Calu3 (cell line): ENCODE results near the gene PRUNE2. TPM values are rescaled to one million over a fixed set of nuclear protein-coding genes. Genes with fewer than 3 reads are reported as not detected.

Experiments
- BruUV-seq: library from RNA; stranded (reverse); fragments of 400-500 nt; replicated peaks from 2 replicates; lab custom pipeline; 2021; lab: Mats Ljungman, UMichigan
- CTCF ChIA-PET: fragments of 300-600 bp; sonication (Branson Sonifier 250); formaldehyde crosslinking; loops from one replicate; lab custom pipeline; 2022; ENCODE audit warnings: antibody characterized with exemption; lab: Charles Lee
- DNase-seq: peaks from one replicate; pipeline ENCODE4 v3.0.0; 2022
- H3K27ac Mint-ChIP-seq: one replicate; pipeline ENCODE4 v1.8.0; 2022; ENCODE audit warnings: mixed read lengths; ENCODE audit not compliant: unreplicated experiment
- H3K27me3 Mint-ChIP-seq: one replicate; pipeline ENCODE4 v1.8.0; 2022; ENCODE audit warnings: mixed read lengths; ENCODE audit not compliant: unreplicated experiment
- H3K36me3 Mint-ChIP-seq: one replicate; pipeline ENCODE4 v1.8.0; 2022; ENCODE audit warnings: mild to moderate bottlenecking, moderate library complexity, mixed read lengths; ENCODE audit not compliant: insufficient read depth, unreplicated experiment
- H3K4me1 Mint-ChIP-seq: one replicate; pipeline ENCODE4 v1.8.0; 2022; ENCODE audit warnings: mild to moderate bottlenecking, low read depth, mixed read lengths; ENCODE audit not compliant: unreplicated experiment
- H3K4me3 Mint-ChIP-seq: one replicate; pipeline ENCODE4 v1.8.0; 2022; ENCODE audit warnings: mild to moderate bottlenecking, low read depth, moderate library complexity, mixed read lengths; ENCODE audit not compliant: unreplicated experiment
- H3K9me3 Mint-ChIP-seq: one replicate; pipeline ENCODE4 v1.8.0; 2022; ENCODE audit warnings: low read depth, mixed read lengths; ENCODE audit not compliant: unreplicated experiment
- intact Hi-C: fragments of 100-400 bp; cut with micrococcal nuclease; formaldehyde crosslinking; loops from one replicate; pipeline ENCODE4 v1.10.0; 2022; ENCODE audit not compliant: unreplicated experiment
- total RNA-seq: library from RNA; stranded (reverse); gene quantifications from 2 replicates; pipeline ENCODE4 v1.2.3, GENCODE V29; 2022
- TF ChIP-seq, protein P1 (sequence below): fragments of 200-600 bp; IDR thresholded peaks from one replicate; pipeline ENCODE4 v1.8.0; 2022; ENCODE audit warnings: antibody characterized with exemption; ENCODE audit not compliant: unreplicated experiment

PRUNE2 gene
- total RNA-seq, 1 experiment from 2014 or later, result 0.07 TPM

DNA sequence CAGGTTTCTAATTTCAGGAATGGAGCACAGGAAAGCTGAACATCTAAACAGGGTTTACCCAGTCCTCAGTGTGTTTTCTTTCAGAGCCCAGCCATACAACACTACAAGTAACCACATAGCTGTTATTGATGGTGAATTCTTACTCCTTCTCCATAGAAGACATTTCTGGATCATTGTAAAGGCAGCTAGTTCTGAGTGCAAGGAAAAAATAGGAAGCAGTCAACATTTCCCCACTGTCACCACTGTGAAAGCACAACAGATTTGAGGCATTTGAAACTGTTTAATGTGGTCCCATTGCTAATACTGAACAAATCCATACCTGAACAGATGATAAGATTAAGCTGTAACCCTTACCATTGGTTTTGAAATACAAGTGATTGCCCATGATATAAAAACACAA, 286.7 kb downstream of the PRUNE2 start:
- H3K27me3 Mint-ChIP-seq, result peaks cover 13% of the 10 kb centered on the region
- no peaks in the 10 kb centered on the region for H3K36me3 Mint-ChIP-seq
- H3K27ac Mint-ChIP-seq, result no peak overlapping the region
- no peaks in the 10 kb centered on the region for H3K9me3 Mint-ChIP-seq
- H3K4me3 Mint-ChIP-seq, result no peak overlapping the region
- no peak for DNase-seq
- H3K4me1 Mint-ChIP-seq, result no peaks in the 10 kb centered on the region
- CTCF ChIA-PET, result no interaction called here
- TF ChIP-seq, protein P1, sequence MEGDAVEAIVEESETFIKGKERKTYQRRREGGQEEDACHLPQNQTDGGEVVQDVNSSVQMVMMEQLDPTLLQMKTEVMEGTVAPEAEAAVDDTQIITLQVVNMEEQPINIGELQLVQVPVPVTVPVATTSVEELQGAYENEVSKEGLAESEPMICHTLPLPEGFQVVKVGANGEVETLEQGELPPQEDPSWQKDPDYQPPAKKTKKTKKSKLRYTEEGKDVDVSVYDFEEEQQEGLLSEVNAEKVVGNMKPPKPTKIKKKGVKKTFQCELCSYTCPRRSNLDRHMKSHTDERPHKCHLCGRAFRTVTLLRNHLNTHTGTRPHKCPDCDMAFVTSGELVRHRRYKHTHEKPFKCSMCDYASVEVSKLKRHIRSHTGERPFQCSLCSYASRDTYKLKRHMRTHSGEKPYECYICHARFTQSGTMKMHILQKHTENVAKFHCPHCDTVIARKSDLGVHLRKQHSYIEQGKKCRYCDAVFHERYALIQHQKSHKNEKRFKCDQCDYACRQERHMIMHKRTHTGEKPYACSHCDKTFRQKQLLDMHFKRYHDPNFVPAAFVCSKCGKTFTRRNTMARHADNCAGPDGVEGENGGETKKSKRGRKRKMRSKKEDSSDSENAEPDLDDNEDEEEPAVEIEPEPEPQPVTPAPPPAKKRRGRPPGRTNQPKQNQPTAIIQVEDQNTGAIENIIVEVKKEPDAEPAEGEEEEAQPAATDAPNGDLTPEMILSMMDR, result no peak
- no TSS peak for BruUV-seq
- intact Hi-C loops, result no loop called here

DNA sequence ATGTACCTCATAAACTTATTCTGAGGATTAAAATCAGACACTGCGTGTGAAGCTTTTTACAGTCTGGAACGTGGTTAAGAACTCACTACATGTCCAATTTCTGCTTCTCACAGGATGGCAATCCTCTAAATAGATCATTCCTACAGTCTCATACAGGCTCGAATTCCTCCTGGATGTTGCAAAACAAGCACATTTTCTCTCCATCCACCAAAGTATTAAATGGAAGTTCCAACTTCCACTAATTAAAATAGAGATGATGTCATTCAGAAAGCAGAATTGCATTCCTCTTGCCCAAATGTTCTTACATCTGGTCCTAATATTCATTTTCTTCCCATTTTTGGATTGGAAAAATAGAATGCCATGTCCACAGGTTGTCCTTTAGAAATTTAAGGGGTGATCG, 287.2 kb downstream of the PRUNE2 start:
- DNase-seq, result no peak
- Mint-ChIP-seq H3K4me1 (no peaks in the 10 kb centered on the region), H3K27me3 (peaks cover 13% of the 10 kb centered on the region), H3K27ac (no peak overlapping the region), H3K36me3 (no peaks in the 10 kb centered on the region), H3K9me3 (no peaks in the 10 kb centered on the region), H3K4me3 (no peak overlapping the region)
- TF ChIP-seq, protein P1, result no peak
- CTCF ChIA-PET, result no interaction called here
- no TSS peak for BruUV-seq
- intact Hi-C loops, result no loop called here

DNA sequence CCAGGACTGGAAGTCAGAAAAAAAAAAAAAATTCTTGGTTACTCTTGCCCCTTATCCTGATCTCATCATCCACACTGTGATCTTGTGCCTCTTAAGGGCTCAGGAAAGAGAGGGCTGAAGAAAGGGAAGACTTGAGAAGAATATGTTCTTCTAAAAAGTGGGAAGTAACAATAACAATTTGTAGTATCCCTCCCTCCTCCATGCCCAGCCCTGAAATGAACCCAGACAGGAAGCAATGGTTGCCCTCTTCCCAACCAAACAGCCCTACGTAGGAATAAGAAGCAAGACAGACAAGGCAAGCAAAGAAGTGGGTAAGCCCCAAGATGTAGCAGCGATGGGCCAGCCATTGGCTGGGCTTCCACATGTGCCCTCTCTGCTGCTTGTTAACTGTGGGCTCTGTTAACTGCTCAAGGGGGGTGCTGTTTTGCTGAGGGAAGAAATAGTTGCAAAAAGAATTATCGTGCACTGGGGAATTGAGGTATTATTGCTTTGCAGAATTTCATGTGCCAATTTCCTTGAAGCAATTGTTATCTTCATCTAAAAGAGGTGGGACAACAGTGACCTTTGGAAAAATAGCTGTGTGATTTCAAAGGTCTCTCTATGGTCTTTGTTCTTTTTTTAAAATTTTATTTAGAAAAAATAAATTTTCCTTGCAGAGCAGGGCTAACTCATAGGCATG, 288.3 kb downstream of the PRUNE2 start:
- H3K27ac Mint-ChIP-seq, result no peak overlapping the region
- DNase-seq, result no peak
- TF ChIP-seq, protein P1, result no peak
- BruUV-seq, result no TSS peak
- no peak overlapping the region for H3K4me3 Mint-ChIP-seq
- CTCF ChIA-PET, result interaction anchor here (0.6 kb wide), 1 partner anchor 156 kb away, joined by 3 read pairs; no protein-coding TSS in a partner anchor
- H3K27me3 Mint-ChIP-seq, result peaks cover 13% of the 10 kb centered on the region
- no peaks in the 10 kb centered on the region for H3K9me3 Mint-ChIP-seq
- intact Hi-C loops, result no loop called here
- no peaks in the 10 kb centered on the region for H3K36me3 Mint-ChIP-seq
- H3K4me1 Mint-ChIP-seq, result no peaks in the 10 kb centered on the region

DNA sequence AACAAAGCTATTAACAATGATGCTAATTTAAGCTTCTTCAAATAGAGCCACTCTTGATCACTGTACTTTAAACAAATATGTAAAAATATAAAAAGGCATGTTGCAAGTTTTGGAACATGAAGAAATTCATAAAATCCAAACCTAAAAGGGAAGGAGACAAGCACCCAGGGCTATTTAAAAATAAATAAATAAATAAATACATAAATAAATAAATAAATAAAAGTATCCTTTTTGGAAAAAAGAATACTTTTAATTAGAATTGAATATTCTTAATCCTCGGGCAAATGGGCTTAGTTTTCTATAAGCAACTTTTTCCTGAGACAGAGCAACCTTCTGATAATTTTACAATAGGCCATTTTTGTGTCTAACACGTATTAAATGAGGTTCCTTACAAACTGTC, 289.1 kb downstream of the PRUNE2 start:
- BruUV-seq, result no TSS peak
- Mint-ChIP-seq H3K9me3 (no peaks in the 10 kb centered on the region), H3K4me3 (no peak overlapping the region), H3K27ac (no peak overlapping the region), H3K4me1 (no peaks in the 10 kb centered on the region), H3K27me3 (peaks cover 13% of the 10 kb centered on the region), H3K36me3 (no peaks in the 10 kb centered on the region)
- intact Hi-C loops, result no loop called here
- TF ChIP-seq, protein P1, result no peak
- CTCF ChIA-PET, result no interaction called here
- no peak for DNase-seq
